GM23338 (cell line): ENCODE measurements around the gene PRPF4. TPM values are rescaled to one million over a fixed set of nuclear protein-coding genes. Genes with fewer than 3 reads are reported as not detected.

ENCODE experiments used
- ATAC-seq: fragments of 200-7000 bp; cut with Tn5 transposase; 3 replicates; pipeline ENCODE4 v1.9.1; 2020
- DNase-seq: peaks from one replicate; pipeline ENCODE4 v3.0.0-alpha.2; 2015; ENCODE audit warnings: low spot score
- H2AFZ ChIP-seq: fragments of 200-600 bp; sonication (generic); 2 replicates; pipeline ENCODE4 v1.8.0; 2016; ENCODE audit warnings: antibody characterized with exemption, mild to moderate bottlenecking, moderate library complexity
- H3F3A ChIP-seq: fragments of 200-600 bp; sonication (generic); replicated peaks from 2 replicates; pipeline ENCODE4 v1.8.0; 2017; ENCODE audit warnings: antibody characterized with exemption, mixed run types, low read depth
- H3K27ac ChIP-seq: fragments of 200-600 bp; sonication (generic); 2 replicates; pipeline ENCODE4 v1.6.1; 2016; ENCODE audit warnings: low read depth
- H3K27me3 ChIP-seq: fragments of 200-600 bp; sonication (generic); 2 replicates; pipeline ENCODE4 v1.8.0; 2016; ENCODE audit warnings: mild to moderate bottlenecking, mixed run types, moderate library complexity; ENCODE audit not compliant: insufficient read depth
- H3K36me3 ChIP-seq: fragments of 200-600 bp; sonication (generic); 2 replicates; pipeline ENCODE4 v1.8.0; 2016; ENCODE audit warnings: mild to moderate bottlenecking; ENCODE audit not compliant: insufficient read depth
- H3K4me1 ChIP-seq: fragments of 200-600 bp; sonication (generic); 2 replicates; pipeline ENCODE4 v1.8.0; 2016; ENCODE audit warnings: mild to moderate bottlenecking, moderate library complexity; ENCODE audit not compliant: insufficient read depth
- H3K4me2 ChIP-seq: fragments of 200-600 bp; sonication (generic); 2 replicates; pipeline ENCODE4 v1.7.1; 2017; ENCODE audit warnings: mixed run types
- H3K4me3 ChIP-seq: fragments of 200-600 bp; sonication (generic); 2 replicates; pipeline ENCODE4 v1.6.1; 2016; ENCODE audit warnings: mixed run types
- H3K79me2 ChIP-seq: fragments of 200-600 bp; sonication (generic); replicated peaks from 2 replicates; pipeline ENCODE4 v1.8.0; 2017; ENCODE audit warnings: mild to moderate bottlenecking; ENCODE audit not compliant: insufficient read depth
- H3K9me2 ChIP-seq: fragments of 200-600 bp; sonication (generic); 2 replicates; pipeline ENCODE4 v1.8.0; 2017; ENCODE audit not compliant: insufficient read depth
- H4K20me1 ChIP-seq: fragments of 200-600 bp; sonication (generic); replicated peaks from 2 replicates; pipeline ENCODE4 v1.8.0; 2017; ENCODE audit warnings: mild to moderate bottlenecking; ENCODE audit not compliant: insufficient read depth
- H3K27ac Mint-ChIP-seq: 2 replicates; pipeline ENCODE4 v1.8.0; 2020; ENCODE audit warnings: inconsistent platforms, mild to moderate bottlenecking, moderate library complexity, mixed read lengths
- H3K27me3 Mint-ChIP-seq: 3 replicates; pipeline ENCODE4 v1.8.0; 2022; ENCODE audit warnings: low read depth, mild to moderate bottlenecking, moderate library complexity, mixed read lengths, inconsistent platforms; ENCODE audit not compliant: insufficient read depth, poor library complexity
- H3K36me3 Mint-ChIP-seq: 3 replicates; pipeline ENCODE4 v1.8.0; 2021; ENCODE audit warnings: low read depth, mild to moderate bottlenecking, inconsistent platforms, moderate library complexity, mixed read lengths
- H3K4me1 Mint-ChIP-seq: 3 replicates; pipeline ENCODE4 v1.8.0; 2020; ENCODE audit warnings: mild to moderate bottlenecking, inconsistent platforms, mixed read lengths
- H3K4me3 Mint-ChIP-seq: 3 replicates; pipeline ENCODE4 v1.8.0; 2021; ENCODE audit warnings: moderate library complexity, mild to moderate bottlenecking, inconsistent platforms, mixed read lengths
- H3K9me3 Mint-ChIP-seq: 3 replicates; pipeline ENCODE4 v1.8.0; 2020; ENCODE audit warnings: moderate library complexity, mild to moderate bottlenecking, inconsistent platforms, mixed read lengths
- STAT1 ChIP-seq: IDR thresholded peaks from one replicate; pipeline ENCODE4 v1.6.1; 2016; ENCODE audit warnings: antibody characterized with exemption; ENCODE audit not compliant: unreplicated experiment
- polyA plus RNA-seq: library from polyadenylated mRNA; unstranded; fragments of >200 nt; fragmentation: Nextera tagmentation; extraction: Ambion mirVana; gene quantifications from 2 replicates; pipeline ENCODE4 v1.2.1, GENCODE V29; 2016
- total RNA-seq: library from RNA; depleted of rRNA; stranded (reverse); fragments of >200 nt; shearing (Covaris generic); gene quantifications from 2 replicates; pipeline ENCODE4 v1.2.3, GENCODE V29; 2014
- TF ChIP-seq, protein P1 (sequence below): fragments of 250-450 bp; sonication (Bioruptor Pico); IDR thresholded peaks from 2 replicates; pipeline ENCODE4 v1.5.0; 2020; ENCODE audit warnings: mild to moderate bottlenecking, moderate library complexity
- TF ChIP-seq, protein P2 (sequence below), 2 experiments: fragments of 200-600 bp in 1 of 2; sonication (generic) in 1 of 2; conservative IDR thresholded peaks; 2 replicates each; pipeline versions ENCODE4 v1.5.1 to v1.6.1; 2016 to 2017; ENCODE audit warnings: antibody characterized with exemption in 2 of 2, low read depth in 2 of 2, mild to moderate bottlenecking in 2 of 2, moderate library complexity in 1 of 2
- TF ChIP-seq, protein P3 (sequence below): IDR thresholded peaks from one replicate; pipeline ENCODE4 v1.6.1; 2018; ENCODE audit warnings: antibody characterized with exemption; ENCODE audit not compliant: unreplicated experiment

The PRPF4 gene
- total and polyA plus RNA-seq, 2 experiments from 2014 or later: 18.7 to 34.6 TPM

DNA sequence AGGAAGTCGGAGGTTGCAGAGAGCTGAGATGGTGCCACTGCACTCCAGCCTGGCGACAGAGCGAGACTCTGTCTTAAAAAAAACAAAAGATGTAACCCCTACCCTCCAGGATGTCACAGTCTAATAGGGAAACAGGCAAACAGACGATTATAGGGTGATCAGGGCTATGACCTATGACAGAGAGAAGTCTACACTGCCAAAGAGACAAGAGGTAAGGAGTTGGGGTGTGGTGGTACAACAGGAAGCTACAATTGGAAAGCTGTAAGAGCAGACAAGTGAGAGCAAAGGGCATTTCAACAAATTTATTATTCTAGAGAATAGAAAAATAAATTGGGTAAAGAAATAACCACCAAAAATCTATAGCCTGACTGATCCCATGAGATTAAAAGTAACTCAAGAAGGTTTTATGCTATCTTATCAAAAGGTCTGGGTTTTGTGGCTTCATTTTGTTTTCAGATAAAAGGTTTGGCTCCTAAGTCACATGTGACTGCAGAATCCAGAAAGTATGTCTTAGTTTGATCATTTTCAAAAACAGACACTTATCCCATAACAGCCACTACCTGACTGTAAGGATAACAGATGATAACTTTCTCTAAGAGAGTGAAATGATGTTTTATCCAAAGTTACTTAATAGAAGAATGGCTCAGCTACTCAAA is 7.4 kb upstream of the PRPF4 start (continued):
- TF ChIP-seq, protein P1, sequence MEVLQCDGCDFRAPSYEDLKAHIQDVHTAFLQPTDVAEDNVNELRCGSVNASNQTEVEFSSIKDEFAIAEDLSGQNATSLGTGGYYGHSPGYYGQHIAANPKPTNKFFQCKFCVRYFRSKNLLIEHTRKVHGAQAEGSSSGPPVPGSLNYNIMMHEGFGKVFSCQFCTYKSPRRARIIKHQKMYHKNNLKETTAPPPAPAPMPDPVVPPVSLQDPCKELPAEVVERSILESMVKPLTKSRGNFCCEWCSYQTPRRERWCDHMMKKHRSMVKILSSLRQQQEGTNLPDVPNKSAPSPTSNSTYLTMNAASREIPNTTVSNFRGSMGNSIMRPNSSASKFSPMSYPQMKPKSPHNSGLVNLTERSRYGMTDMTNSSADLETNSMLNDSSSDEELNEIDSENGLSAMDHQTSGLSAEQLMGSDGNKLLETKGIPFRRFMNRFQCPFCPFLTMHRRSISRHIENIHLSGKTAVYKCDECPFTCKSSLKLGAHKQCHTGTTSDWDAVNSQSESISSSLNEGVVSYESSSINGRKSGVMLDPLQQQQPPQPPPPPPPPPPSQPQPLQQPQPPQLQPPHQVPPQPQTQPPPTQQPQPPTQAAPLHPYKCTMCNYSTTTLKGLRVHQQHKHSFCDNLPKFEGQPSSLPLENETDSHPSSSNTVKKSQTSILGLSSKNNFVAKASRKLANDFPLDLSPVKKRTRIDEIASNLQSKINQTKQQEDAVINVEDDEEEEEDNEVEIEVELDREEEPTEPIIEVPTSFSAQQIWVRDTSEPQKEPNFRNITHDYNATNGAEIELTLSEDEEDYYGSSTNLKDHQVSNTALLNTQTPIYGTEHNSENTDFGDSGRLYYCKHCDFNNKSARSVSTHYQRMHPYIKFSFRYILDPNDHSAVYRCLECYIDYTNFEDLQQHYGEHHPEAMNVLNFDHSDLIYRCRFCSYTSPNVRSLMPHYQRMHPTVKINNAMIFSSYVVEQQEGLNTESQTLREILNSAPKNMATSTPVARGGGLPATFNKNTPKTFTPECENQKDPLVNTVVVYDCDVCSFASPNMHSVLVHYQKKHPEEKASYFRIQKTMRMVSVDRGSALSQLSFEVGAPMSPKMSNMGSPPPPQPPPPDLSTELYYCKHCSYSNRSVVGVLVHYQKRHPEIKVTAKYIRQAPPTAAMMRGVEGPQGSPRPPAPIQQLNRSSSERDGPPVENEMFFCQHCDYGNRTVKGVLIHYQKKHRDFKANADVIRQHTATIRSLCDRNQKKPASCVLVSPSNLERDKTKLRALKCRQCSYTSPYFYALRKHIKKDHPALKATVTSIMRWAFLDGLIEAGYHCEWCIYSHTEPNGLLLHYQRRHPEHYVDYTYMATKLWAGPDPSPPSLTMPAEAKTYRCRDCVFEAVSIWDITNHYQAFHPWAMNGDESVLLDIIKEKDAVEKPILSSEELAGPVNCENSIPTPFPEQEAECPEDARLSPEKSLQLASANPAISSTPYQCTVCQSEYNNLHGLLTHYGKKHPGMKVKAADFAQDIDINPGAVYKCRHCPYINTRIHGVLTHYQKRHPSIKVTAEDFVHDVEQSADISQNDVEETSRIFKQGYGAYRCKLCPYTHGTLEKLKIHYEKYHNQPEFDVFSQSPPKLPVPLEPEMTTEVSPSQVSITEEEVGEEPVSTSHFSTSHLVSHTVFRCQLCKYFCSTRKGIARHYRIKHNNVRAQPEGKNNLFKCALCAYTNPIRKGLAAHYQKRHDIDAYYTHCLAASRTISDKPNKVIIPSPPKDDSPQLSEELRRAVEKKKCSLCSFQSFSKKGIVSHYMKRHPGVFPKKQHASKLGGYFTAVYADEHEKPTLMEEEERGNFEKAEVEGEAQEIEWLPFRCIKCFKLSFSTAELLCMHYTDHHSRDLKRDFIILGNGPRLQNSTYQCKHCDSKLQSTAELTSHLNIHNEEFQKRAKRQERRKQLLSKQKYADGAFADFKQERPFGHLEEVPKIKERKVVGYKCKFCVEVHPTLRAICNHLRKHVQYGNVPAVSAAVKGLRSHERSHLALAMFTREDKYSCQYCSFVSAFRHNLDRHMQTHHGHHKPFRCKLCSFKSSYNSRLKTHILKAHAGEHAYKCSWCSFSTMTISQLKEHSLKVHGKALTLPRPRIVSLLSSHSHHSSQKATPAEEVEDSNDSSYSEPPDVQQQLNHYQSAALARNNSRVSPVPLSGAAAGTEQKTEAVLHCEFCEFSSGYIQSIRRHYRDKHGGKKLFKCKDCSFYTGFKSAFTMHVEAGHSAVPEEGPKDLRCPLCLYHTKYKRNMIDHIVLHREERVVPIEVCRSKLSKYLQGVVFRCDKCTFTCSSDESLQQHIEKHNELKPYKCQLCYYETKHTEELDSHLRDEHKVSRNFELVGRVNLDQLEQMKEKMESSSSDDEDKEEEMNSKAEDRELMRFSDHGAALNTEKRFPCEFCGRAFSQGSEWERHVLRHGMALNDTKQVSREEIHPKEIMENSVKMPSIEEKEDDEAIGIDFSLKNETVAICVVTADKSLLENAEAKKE (CRISPR knock-in tag): no peak
- no peak for TF ChIP-seq STAT1

GRCh38 chr9:113269355-113269754 is 6.1 kb upstream of the PRPF4 start:
- H3K27me3 ChIP-seq: no peaks in the 10 kb centered on the region
- peaks cover 28% of the 10 kb centered on the region for H3K36me3 ChIP-seq
- Mint-ChIP-seq H3K27me3 (no peaks in the 10 kb centered on the region), H3K27ac (no peak overlapping the region), H3K36me3 (peaks cover 32% of the 10 kb centered on the region), H3K4me1 (peaks cover 3% of the 10 kb centered on the region; the same call in 1 of the 3 replicates), H3K4me3 (no peak overlapping the region), H3K9me3 (no peaks in the 10 kb centered on the region)
- H4K20me1 ChIP-seq: no peaks in the 10 kb centered on the region; the same call in 1 of the 2 replicates
- no peak overlapping the region for H3K4me3 ChIP-seq
- H3K9me2 ChIP-seq: no peaks in the 10 kb centered on the region
- no peak overlapping the region for H3K27ac ChIP-seq
- DNase-seq (no peak), ATAC-seq (no peak)
- H3K4me1 ChIP-seq: 0 out of 2 replicates have a peak, but pooled peaks cover 3% of the 10 kb centered on the region
- peaks cover 12% of the 10 kb centered on the region for H3K79me2 ChIP-seq
- no peak overlapping the region for H2AFZ ChIP-seq
- no peak overlapping the region for H3K4me2 ChIP-seq
- no peaks in the 10 kb centered on the region for H3F3A ChIP-seq
- TF ChIP-seq STAT1: no peak
- TF ChIP-seq, protein P2, sequence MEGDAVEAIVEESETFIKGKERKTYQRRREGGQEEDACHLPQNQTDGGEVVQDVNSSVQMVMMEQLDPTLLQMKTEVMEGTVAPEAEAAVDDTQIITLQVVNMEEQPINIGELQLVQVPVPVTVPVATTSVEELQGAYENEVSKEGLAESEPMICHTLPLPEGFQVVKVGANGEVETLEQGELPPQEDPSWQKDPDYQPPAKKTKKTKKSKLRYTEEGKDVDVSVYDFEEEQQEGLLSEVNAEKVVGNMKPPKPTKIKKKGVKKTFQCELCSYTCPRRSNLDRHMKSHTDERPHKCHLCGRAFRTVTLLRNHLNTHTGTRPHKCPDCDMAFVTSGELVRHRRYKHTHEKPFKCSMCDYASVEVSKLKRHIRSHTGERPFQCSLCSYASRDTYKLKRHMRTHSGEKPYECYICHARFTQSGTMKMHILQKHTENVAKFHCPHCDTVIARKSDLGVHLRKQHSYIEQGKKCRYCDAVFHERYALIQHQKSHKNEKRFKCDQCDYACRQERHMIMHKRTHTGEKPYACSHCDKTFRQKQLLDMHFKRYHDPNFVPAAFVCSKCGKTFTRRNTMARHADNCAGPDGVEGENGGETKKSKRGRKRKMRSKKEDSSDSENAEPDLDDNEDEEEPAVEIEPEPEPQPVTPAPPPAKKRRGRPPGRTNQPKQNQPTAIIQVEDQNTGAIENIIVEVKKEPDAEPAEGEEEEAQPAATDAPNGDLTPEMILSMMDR (conservative IDR thresholded peaks at IDR 0.05; ENCODE audit: low read depth in 2 of 2): no peak
- TF ChIP-seq, protein P3, sequence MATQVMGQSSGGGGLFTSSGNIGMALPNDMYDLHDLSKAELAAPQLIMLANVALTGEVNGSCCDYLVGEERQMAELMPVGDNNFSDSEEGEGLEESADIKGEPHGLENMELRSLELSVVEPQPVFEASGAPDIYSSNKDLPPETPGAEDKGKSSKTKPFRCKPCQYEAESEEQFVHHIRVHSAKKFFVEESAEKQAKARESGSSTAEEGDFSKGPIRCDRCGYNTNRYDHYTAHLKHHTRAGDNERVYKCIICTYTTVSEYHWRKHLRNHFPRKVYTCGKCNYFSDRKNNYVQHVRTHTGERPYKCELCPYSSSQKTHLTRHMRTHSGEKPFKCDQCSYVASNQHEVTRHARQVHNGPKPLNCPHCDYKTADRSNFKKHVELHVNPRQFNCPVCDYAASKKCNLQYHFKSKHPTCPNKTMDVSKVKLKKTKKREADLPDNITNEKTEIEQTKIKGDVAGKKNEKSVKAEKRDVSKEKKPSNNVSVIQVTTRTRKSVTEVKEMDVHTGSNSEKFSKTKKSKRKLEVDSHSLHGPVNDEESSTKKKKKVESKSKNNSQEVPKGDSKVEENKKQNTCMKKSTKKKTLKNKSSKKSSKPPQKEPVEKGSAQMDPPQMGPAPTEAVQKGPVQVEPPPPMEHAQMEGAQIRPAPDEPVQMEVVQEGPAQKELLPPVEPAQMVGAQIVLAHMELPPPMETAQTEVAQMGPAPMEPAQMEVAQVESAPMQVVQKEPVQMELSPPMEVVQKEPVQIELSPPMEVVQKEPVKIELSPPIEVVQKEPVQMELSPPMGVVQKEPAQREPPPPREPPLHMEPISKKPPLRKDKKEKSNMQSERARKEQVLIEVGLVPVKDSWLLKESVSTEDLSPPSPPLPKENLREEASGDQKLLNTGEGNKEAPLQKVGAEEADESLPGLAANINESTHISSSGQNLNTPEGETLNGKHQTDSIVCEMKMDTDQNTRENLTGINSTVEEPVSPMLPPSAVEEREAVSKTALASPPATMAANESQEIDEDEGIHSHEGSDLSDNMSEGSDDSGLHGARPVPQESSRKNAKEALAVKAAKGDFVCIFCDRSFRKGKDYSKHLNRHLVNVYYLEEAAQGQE: no peak
